IMR-90 (cell line): ENCODE data around the gene CARNS1. TPM values are rescaled to one million over a fixed set of nuclear protein-coding genes. Genes with fewer than 3 reads are reported as not detected.
A peak's percentile ranks its signal among the peaks of the same experiment; 100 is the strongest.

ENCODE experiments used
- ATAC-seq: fragments of 200-7000 bp; cut with Tn5 transposase; 2 replicates; pipeline ENCODE4 v1.9.1; 2020; ENCODE audit warnings: low read depth, mild to moderate bottlenecking, moderate library complexity
- BruUV-seq: library from RNA; stranded (reverse); fragments of 400-500 nt; replicated peaks from 2 replicates; lab custom pipeline; 2021; lab: Mats Ljungman, UMichigan
- CTCF ChIA-PET: fragments of 300-600 bp; formaldehyde crosslinking; extraction: SDS; loops from one replicate; lab custom pipeline; 2021; ENCODE audit warnings: antibody characterized with exemption; lab: Yijun Ruan, JAX
- POLR2A ChIA-PET: fragments of 300-600 bp; sonication (Branson Sonifier 250); formaldehyde crosslinking; loops from one replicate; lab custom pipeline; 2022; ENCODE audit warnings: antibody characterized with exemption; ENCODE audit not compliant: unreplicated experiment; lab: Charles Lee
- DNase-seq: peaks from one replicate; pipeline ENCODE4 v3.0.0; 2013
- H2AFZ ChIP-seq: replicated peaks from 2 replicates; pipeline ENCODE3; 2013; ENCODE audit warnings: low read length, mild to moderate bottlenecking; ENCODE audit not compliant: poor library complexity
- H2AK5ac ChIP-seq: 2 replicates; pipeline ENCODE4 v1.6.1; 2013; ENCODE audit warnings: low read depth, low read length, inconsistent platforms
- H2AK9ac ChIP-seq: replicated peaks from 2 replicates; pipeline ENCODE3; 2013; ENCODE audit warnings: mild to moderate bottlenecking, low read depth, low read length, moderate library complexity; ENCODE audit not compliant: poor library complexity
- H2BK120ac ChIP-seq: 2 replicates; pipeline ENCODE4 v1.6.1; 2013; ENCODE audit warnings: low read depth, low read length, inconsistent platforms
- H2BK15ac ChIP-seq: 3 replicates; pipeline ENCODE4 v1.6.1; 2013; ENCODE audit warnings: low read depth, low read length, inconsistent platforms
- H2BK20ac ChIP-seq: 2 replicates; pipeline ENCODE4 v1.6.1; 2013; ENCODE audit warnings: low read depth, mild to moderate bottlenecking, inconsistent platforms, low read length, moderate library complexity
- H2BK5ac ChIP-seq: 2 replicates; pipeline ENCODE4 v1.6.1; 2013; ENCODE audit warnings: mild to moderate bottlenecking, low read depth, low read length, inconsistent platforms; ENCODE audit not compliant: poor library complexity, severe bottlenecking
- H3K14ac ChIP-seq: replicated peaks from 2 replicates; pipeline ENCODE4 v1.6.1; 2013; ENCODE audit warnings: low read depth, low read length, inconsistent platforms
- H3K18ac ChIP-seq: 2 replicates; pipeline ENCODE4 v1.6.1; 2013; ENCODE audit warnings: low read depth, low read length, control low read depth
- H3K23ac ChIP-seq: 2 replicates; pipeline ENCODE4 v1.6.1; 2013; ENCODE audit warnings: low read depth, low read length, inconsistent platforms
- H3K27ac ChIP-seq: 2 replicates; pipeline ENCODE4 v1.5.1; 2013; ENCODE audit warnings: mild to moderate bottlenecking, control low read depth, low read length; ENCODE audit not compliant: insufficient read depth
- H3K27me3 ChIP-seq: 2 replicates; pipeline ENCODE4 v1.6.1; 2013; ENCODE audit warnings: low read length; ENCODE audit not compliant: control insufficient read depth, insufficient read depth
- H3K36me3 ChIP-seq: 2 replicates; pipeline ENCODE4 v1.6.1; 2013; ENCODE audit warnings: low read length, mixed read lengths; ENCODE audit not compliant: control insufficient read depth, insufficient read depth
- H3K4ac ChIP-seq: 2 replicates; pipeline ENCODE4 v1.6.1; 2013; ENCODE audit warnings: low read depth, low read length, inconsistent platforms
- H3K4me1 ChIP-seq: 2 replicates; pipeline ENCODE4 v1.6.1; 2013; ENCODE audit warnings: low read length, mixed read lengths; ENCODE audit not compliant: control insufficient read depth, insufficient read depth
- H3K4me2 ChIP-seq: 2 replicates; pipeline ENCODE4 v1.6.1; 2013; ENCODE audit warnings: low read depth, mild to moderate bottlenecking, control low read depth, low read length, moderate library complexity
- H3K4me3 ChIP-seq: 2 replicates; pipeline ENCODE4 v1.5.1; 2013; ENCODE audit warnings: low read depth, mild to moderate bottlenecking, control low read depth, low read length, moderate library complexity; ENCODE audit not compliant: insufficient read depth
- H3K56ac ChIP-seq: 2 replicates; pipeline ENCODE4 v1.6.1; 2013; ENCODE audit warnings: low read length, inconsistent platforms; ENCODE audit not compliant: insufficient read depth; ENCODE audit errors: extremely low read depth
- H3K79me1 ChIP-seq, 2 experiments: 2 replicates each; pipeline ENCODE4 v1.6.1; 2013; ENCODE audit warnings: low read length in 2 of 2, inconsistent platforms in 1 of 2, low read depth in 1 of 2
- H3K9ac ChIP-seq: 2 replicates; pipeline ENCODE4 v1.6.1; 2013; ENCODE audit warnings: low read depth, low read length, control low read depth
- H3K9me1 ChIP-seq: 2 replicates; pipeline ENCODE4 v1.6.1; 2013; ENCODE audit warnings: low read length, inconsistent platforms; ENCODE audit not compliant: insufficient read depth
- H3K9me3 ChIP-seq: 2 replicates; pipeline ENCODE4 v1.6.1; 2013; ENCODE audit warnings: low read length; ENCODE audit not compliant: control insufficient read depth, insufficient read depth
- H4K20me1 ChIP-seq: 2 replicates; pipeline ENCODE4 v1.6.1; 2013; ENCODE audit warnings: low read length, inconsistent platforms; ENCODE audit not compliant: insufficient read depth
- H4K5ac ChIP-seq: 2 replicates; pipeline ENCODE4 v1.6.1; 2013; ENCODE audit warnings: mild to moderate bottlenecking, low read depth, low read length, control low read depth
- H4K8ac ChIP-seq, 2 experiments: 2 replicates each; pipeline ENCODE4 v1.6.1; 2013; ENCODE audit warnings: low read depth in 2 of 2, low read length in 2 of 2, control low read depth in 1 of 2, inconsistent platforms in 1 of 2
- H4K91ac ChIP-seq: 2 replicates; pipeline ENCODE4 v1.6.1; 2013; ENCODE audit warnings: low read depth, low read length, inconsistent platforms; ENCODE audit not compliant: insufficient read depth
- BHLHE40 ChIP-seq: fragments of 150-350 bp; IDR thresholded peaks from 2 replicates; pipeline ENCODE4 v1.6.1; 2016; ENCODE audit warnings: mild to moderate bottlenecking, low read depth, low read length
- CEBPB ChIP-seq: IDR thresholded peaks from 2 replicates; pipeline ENCODE4 v1.6.1; 2012; ENCODE audit warnings: low read depth, low read length, improper control_type of control experiment
- CHD1 ChIP-seq: IDR thresholded peaks from 2 replicates; pipeline ENCODE4 v1.6.1; 2012; ENCODE audit warnings: low read depth, low read length, improper control_type of control experiment
- FOS ChIP-seq: fragments of 150-350 bp; IDR thresholded peaks from 2 replicates; pipeline ENCODE4 v1.6.1; 2016; ENCODE audit warnings: low read depth, low read length
- MAFK ChIP-seq: IDR thresholded peaks from 2 replicates; pipeline ENCODE4 v1.6.1; 2012; ENCODE audit warnings: low read depth, low read length, improper control_type of control experiment
- MAZ ChIP-seq: IDR thresholded peaks from 2 replicates; pipeline ENCODE4 v1.6.1; 2012; ENCODE audit warnings: low read depth, mild to moderate bottlenecking, low read length, improper control_type of control experiment, moderate library complexity, borderline replicate concordance
- MXI1 ChIP-seq: IDR thresholded peaks from 2 replicates; pipeline ENCODE4 v1.6.1; 2012; ENCODE audit warnings: low read depth, mild to moderate bottlenecking, low read length, moderate library complexity, borderline replicate concordance
- NFE2L2 ChIP-seq: fragments of 150-350 bp; IDR thresholded peaks from 2 replicates; pipeline ENCODE4 v1.6.1; 2016; ENCODE audit warnings: low read depth, mild to moderate bottlenecking, low read length
- POLR2A ChIP-seq: IDR thresholded peaks from 2 replicates; pipeline ENCODE4 v1.6.1; 2012; ENCODE audit warnings: mild to moderate bottlenecking, low read depth, low read length
- RAD21 ChIP-seq: IDR thresholded peaks from 2 replicates; pipeline ENCODE4 v1.6.1; 2012; ENCODE audit warnings: low read length, improper control_type of control experiment
- RCOR1 ChIP-seq: IDR thresholded peaks from 2 replicates; pipeline ENCODE4 v1.6.1; 2012; ENCODE audit warnings: mild to moderate bottlenecking, low read length, improper control_type of control experiment; ENCODE audit not compliant: insufficient replicate concordance
- RFX5 ChIP-seq: IDR thresholded peaks from 2 replicates; pipeline ENCODE4 v1.8.0; 2012; ENCODE audit warnings: low read depth, mild to moderate bottlenecking, low read length, moderate library complexity
- SMC3 ChIP-seq: fragments of 150-350 bp; IDR thresholded peaks from 2 replicates; pipeline ENCODE4 v1.6.1; 2016; ENCODE audit warnings: low read depth, mild to moderate bottlenecking, antibody characterized with exemption, low read length, moderate library complexity
- WGBS, 2 experiments: methylation state at CpG; one replicate each; pipeline versions ENCODE4 v1.1.5 to v1.1.7; 2013; ENCODE audit warnings: missing lambda C conversion rate in 2 of 2; ENCODE audit not compliant: insufficient read length in 1 of 2; ENCODE audit errors: extremely low coverage in 2 of 2; 5-methylcytosine and 5-hydroxymethylcytosine counted together
- dilution Hi-C: fragments of 300-500 bp; cut with HindIII; formaldehyde crosslinking; loops from one replicate; pipeline ENCODE4 v1.14.3; 2018; ENCODE audit warnings: low sequenced_read_pairs; ENCODE audit not compliant: unreplicated experiment
- in situ Hi-C: fragments of 300-500 bp; cut with MboI; formaldehyde crosslinking; loops from 3 replicates; pipeline ENCODE4 v1.14.3; 2019; ENCODE audit warnings: low sequenced_read_pairs, inconsistent platforms, mixed read lengths
- intact Hi-C: fragments of 100-400 bp; cut with micrococcal nuclease; formaldehyde crosslinking; loops from 2 replicates; pipeline ENCODE4 v1.10.0; 2022
- polyA plus RNA-seq, 3 experiments: library from polyadenylated mRNA; depleted of rRNA; stranded (reverse); fragments of >200 nt; gene quantifications; 2 replicates each; pipeline ENCODE4 v1.2.3, GENCODE V29; 2012; ENCODE audit warnings: low replicate concordance in 1 of 3
- total RNA-seq: library from RNA; depleted of rRNA; stranded (reverse); fragments of >200 nt; gene quantifications from 2 replicates; pipeline ENCODE4 v1.2.3, GENCODE V29; 2012
- TF ChIP-seq, protein P1 (sequence below): conservative IDR thresholded peaks from 2 replicates; pipeline ENCODE4 v1.5.1; 2012; ENCODE audit warnings: mild to moderate bottlenecking, low read depth, low read length, improper control_type of control experiment
- TF ChIP-seq, protein P2 (sequence below): fragments of 150-350 bp; IDR thresholded peaks from 2 replicates; pipeline ENCODE4 v1.6.1; 2017; ENCODE audit warnings: mild to moderate bottlenecking, antibody characterized with exemption, low read length, low read depth
- TF ChIP-seq, protein P3 (sequence below): fragments of 150-350 bp; IDR thresholded peaks from 2 replicates; pipeline ENCODE4 v1.6.1; 2016; ENCODE audit warnings: low read depth, mild to moderate bottlenecking, low read length, moderate library complexity, borderline replicate concordance

The CARNS1 gene
- total and polyA plus RNA-seq, 2 of the 4 experiments (the other 2 are of a cell fraction), result under 0.01 to 0.32 TPM

DNA sequence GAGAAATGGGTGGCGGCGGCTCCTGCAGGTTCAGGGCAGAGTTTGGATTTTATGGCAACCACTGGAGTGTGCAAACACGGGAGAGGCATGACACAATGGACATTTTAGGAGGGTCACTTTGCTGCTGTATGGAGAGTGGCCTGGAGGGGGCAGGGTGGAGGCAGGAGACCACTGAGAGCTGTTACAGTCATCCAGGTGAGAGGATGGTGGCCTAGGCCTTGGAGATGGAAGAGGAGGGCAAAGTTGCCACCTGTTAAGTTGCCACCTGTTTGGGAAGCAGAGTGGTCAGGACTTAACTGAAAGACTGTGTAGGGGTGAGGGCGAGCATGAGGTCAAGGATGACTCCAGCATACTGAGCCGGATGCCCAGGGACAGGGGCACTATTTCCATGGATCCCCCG lies 26.0 kb upstream of the CARNS1 start:
- Histone ChIP-seq H3K27ac (no peak overlapping the region), H3K9ac (no peak overlapping the region), H2BK5ac (no peak overlapping the region), H4K20me1 (no peaks in the 10 kb centered on the region; the same call in 1 of the 2 replicates), H3K27me3 (no peaks in the 10 kb centered on the region; the same call in 1 of the 2 replicates), H3K18ac (no peak overlapping the region), H4K5ac (no peak overlapping the region), H3K23ac (no peak overlapping the region), H2BK15ac (no peak overlapping the region), H3K4ac (no peak overlapping the region), H2AK5ac (no peak overlapping the region), H4K91ac (no peak overlapping the region), H3K9me1 (no peaks in the 10 kb centered on the region; the same call in 1 of the 2 replicates), H3K56ac (no peak overlapping the region), H2AK9ac (no peak overlapping the region), H3K4me2 (no peak overlapping the region), H2BK20ac (no peak overlapping the region), H3K36me3 (0 out of 2 replicates have a peak, but pooled peaks cover 2% of the 10 kb centered on the region), H2AFZ (peak overlapping the region; percentile 40), H3K14ac (no peak overlapping the region), H2BK120ac (no peak overlapping the region), H3K79me1 (peaks cover 10 to 30% of the 10 kb centered on the region in 2 experiments; a peak in 3 of 4 replicates), H3K4me1 (peaks cover 11% of the 10 kb centered on the region), H4K8ac (no peak overlapping the region), H3K9me3 (no peaks in the 10 kb centered on the region), H3K4me3 (no peak overlapping the region)
- intact Hi-C loops (no loop called here), in situ Hi-C loops (no loop called here), dilution Hi-C loops (no loop called here)
- TF ChIP-seq FOS, result no peak
- TF ChIP-seq, protein P1, sequence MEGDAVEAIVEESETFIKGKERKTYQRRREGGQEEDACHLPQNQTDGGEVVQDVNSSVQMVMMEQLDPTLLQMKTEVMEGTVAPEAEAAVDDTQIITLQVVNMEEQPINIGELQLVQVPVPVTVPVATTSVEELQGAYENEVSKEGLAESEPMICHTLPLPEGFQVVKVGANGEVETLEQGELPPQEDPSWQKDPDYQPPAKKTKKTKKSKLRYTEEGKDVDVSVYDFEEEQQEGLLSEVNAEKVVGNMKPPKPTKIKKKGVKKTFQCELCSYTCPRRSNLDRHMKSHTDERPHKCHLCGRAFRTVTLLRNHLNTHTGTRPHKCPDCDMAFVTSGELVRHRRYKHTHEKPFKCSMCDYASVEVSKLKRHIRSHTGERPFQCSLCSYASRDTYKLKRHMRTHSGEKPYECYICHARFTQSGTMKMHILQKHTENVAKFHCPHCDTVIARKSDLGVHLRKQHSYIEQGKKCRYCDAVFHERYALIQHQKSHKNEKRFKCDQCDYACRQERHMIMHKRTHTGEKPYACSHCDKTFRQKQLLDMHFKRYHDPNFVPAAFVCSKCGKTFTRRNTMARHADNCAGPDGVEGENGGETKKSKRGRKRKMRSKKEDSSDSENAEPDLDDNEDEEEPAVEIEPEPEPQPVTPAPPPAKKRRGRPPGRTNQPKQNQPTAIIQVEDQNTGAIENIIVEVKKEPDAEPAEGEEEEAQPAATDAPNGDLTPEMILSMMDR, result peak; percentile 50
- TF ChIP-seq MAZ, result no peak
- no peak for TF ChIP-seq POLR2A
- TF ChIP-seq NFE2L2, result no peak
- TF ChIP-seq, protein P2, sequence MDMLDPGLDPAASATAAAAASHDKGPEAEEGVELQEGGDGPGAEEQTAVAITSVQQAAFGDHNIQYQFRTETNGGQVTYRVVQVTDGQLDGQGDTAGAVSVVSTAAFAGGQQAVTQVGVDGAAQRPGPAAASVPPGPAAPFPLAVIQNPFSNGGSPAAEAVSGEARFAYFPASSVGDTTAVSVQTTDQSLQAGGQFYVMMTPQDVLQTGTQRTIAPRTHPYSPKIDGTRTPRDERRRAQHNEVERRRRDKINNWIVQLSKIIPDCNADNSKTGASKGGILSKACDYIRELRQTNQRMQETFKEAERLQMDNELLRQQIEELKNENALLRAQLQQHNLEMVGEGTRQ, result no peak
- peak; percentile 43 for TF ChIP-seq RAD21
- peak; percentile 36; the same call in 1 of the 2 replicates for TF ChIP-seq SMC3
- no peak for TF ChIP-seq MAFK
- TF ChIP-seq, protein P3, sequence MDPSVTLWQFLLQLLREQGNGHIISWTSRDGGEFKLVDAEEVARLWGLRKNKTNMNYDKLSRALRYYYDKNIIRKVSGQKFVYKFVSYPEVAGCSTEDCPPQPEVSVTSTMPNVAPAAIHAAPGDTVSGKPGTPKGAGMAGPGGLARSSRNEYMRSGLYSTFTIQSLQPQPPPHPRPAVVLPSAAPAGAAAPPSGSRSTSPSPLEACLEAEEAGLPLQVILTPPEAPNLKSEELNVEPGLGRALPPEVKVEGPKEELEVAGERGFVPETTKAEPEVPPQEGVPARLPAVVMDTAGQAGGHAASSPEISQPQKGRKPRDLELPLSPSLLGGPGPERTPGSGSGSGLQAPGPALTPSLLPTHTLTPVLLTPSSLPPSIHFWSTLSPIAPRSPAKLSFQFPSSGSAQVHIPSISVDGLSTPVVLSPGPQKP, result no peak
- TF ChIP-seq CHD1, result no peak
- no peak for TF ChIP-seq MXI1
- TF ChIP-seq RFX5, result no peak
- TF ChIP-seq BHLHE40, result no peak
- TF ChIP-seq CEBPB, result no peak
- TF ChIP-seq RCOR1, result no peak
- no peak for DNase-seq
- ChIA-PET POLR2A (no interaction called here), CTCF (no interaction called here)
- BruUV-seq, result no TSS peak
- no peak for ATAC-seq
- 62% methylated on average over 3 of the region's 6 CpGs; no CpG with 5 or more reads in 1 of the 2 experiments for WGBS, 2 experiments
